H1 (cell line): ENCODE data around the gene HOXA6. TPM values are rescaled to one million over a fixed set of nuclear protein-coding genes. Genes with fewer than 3 reads are reported as not detected.

Experiments used
- HDAC6 ChIP-seq: IDR thresholded peaks from one replicate; pipeline ENCODE4 v1.7.1; 2012; ENCODE audit warnings: low read depth, mild to moderate bottlenecking, inconsistent platforms, low read length, moderate library complexity
- MAFK ChIP-seq: IDR thresholded peaks from 2 replicates; pipeline ENCODE4 v1.6.1; 2012; ENCODE audit warnings: low read depth, mild to moderate bottlenecking, improper control_type of control experiment, low read length
- SIN3A ChIP-seq, 2 experiments: IDR thresholded peaks in 1 of 2; conservative IDR thresholded peaks in 1 of 2; 2 replicates each; pipeline ENCODE4 v1.6.1; 2011 to 2012; ENCODE audit warnings: low read length in 2 of 2, improper control_type of control experiment in 1 of 2, low read depth in 1 of 2, mild to moderate bottlenecking in 1 of 2
- SP1 ChIP-seq: IDR thresholded peaks from 2 replicates; pipeline ENCODE4 v1.6.1; 2011; ENCODE audit warnings: low read depth, low read length
- TEAD4 ChIP-seq: IDR thresholded peaks from 2 replicates; pipeline ENCODE4 v1.6.1; 2012; ENCODE audit warnings: low read depth, low read length, inconsistent platforms, mixed read lengths
- polyA plus RNA-seq, 7 experiments: library from polyadenylated mRNA; depleted of rRNA in 3 of 7; stranded (reverse) in 5 of 7; unstranded in 2 of 7; fragments of >200 nt in 5 of 7; fragments of 200-250 nt in 2 of 7; gene quantifications; 1 replicate in 5 of 7; 2 replicates in 1 of 7; 4 replicates in 1 of 7; pipeline versions ENCODE4 v1.2.1 to v1.2.3, GENCODE V29; 2011 to 2013; ENCODE audit warnings: missing spikeins in 2 of 7, mixed read lengths in 2 of 7
- total RNA-seq: library from RNA; stranded (reverse); fragmentation: NEBNext Ultra II Directional; extraction: Animal tissue kit (Norgen Biotek cat#: 25700); gene quantifications from 2 replicates; pipeline ENCODE4 v1.2.1, GENCODE V29; 2021
- TF ChIP-seq, protein P1 (sequence below): fragments of 300-600 bp; sonication (generic); IDR thresholded peaks from 2 replicates; pipeline ENCODE4 v1.7.1; 2012; ENCODE audit warnings: low read length, moderate library complexity, mild to moderate bottlenecking, inconsistent platforms; ENCODE audit not compliant: insufficient replicate concordance
- TF ChIP-seq, protein P2 (sequence below), 3 experiments: IDR thresholded peaks; 1 replicate in 2 of 3; 2 replicates in 1 of 3; pipeline versions ENCODE4 v1.5.1 to v1.6.1; 2011; ENCODE audit warnings: low read length in 3 of 3, mild to moderate bottlenecking in 3 of 3, inconsistent platforms in 2 of 3, low read depth in 1 of 3, moderate library complexity in 1 of 3; ENCODE audit not compliant: insufficient read depth in 1 of 3; ENCODE audit errors: control extremely low read depth in 1 of 3

The HOXA6 gene
- total and polyA plus RNA-seq, 2 of the 8 experiments (the other 6 are each of a cell fraction or from before 2014, with no cell fraction given): not detected

DNA sequence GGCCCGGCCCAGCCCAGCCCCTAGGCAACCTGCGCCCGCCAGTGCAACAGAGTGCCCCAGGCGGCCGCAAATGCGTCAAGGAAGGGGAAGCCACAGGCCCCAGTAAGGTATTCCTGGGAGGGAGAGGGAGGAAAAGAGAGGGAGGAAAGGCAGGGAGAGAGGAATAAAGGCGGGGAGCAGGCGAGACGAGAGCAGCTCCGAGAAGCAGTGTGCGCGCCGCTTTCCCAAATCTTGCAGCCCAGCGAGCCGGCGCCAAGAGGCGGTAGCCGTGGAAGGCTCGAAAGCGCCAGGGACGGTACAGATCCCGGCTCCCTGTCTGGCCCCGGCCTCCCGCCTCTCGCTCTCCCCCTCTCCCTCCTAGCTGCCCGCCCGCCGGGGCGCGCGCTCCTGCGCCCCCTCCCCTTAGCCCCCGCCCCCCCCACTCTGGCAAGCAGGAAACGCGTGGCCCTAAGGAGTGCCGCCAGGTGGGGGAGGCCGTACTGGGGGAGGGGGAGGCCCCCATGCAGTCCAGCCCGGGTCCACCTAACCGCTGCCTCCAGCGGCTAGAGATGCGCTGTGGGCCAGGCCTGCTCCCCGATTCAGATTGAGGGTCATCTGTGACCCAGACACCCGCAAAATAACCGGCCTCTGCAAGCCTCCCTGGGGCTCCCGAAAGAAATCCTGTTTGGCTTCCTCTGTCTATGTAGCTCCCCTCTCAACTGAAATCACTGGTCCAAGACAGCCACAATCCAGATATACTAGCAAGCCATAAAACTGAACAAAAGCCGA is 22.3 kb upstream of the HOXA6 start (continued):
- TF ChIP-seq SIN3A (conservative IDR thresholded peaks at IDR 0.05 in 1 of 2, IDR thresholded peaks at IDR 0.05 in 1 of 2; ENCODE audit: low read depth in 1 of 2, low read length in 2 of 2) (no peak), SP1 (no peak), TEAD4 (no peak), MAFK (no peak), HDAC6 (no peak)
- TF ChIP-seq, protein P1, sequence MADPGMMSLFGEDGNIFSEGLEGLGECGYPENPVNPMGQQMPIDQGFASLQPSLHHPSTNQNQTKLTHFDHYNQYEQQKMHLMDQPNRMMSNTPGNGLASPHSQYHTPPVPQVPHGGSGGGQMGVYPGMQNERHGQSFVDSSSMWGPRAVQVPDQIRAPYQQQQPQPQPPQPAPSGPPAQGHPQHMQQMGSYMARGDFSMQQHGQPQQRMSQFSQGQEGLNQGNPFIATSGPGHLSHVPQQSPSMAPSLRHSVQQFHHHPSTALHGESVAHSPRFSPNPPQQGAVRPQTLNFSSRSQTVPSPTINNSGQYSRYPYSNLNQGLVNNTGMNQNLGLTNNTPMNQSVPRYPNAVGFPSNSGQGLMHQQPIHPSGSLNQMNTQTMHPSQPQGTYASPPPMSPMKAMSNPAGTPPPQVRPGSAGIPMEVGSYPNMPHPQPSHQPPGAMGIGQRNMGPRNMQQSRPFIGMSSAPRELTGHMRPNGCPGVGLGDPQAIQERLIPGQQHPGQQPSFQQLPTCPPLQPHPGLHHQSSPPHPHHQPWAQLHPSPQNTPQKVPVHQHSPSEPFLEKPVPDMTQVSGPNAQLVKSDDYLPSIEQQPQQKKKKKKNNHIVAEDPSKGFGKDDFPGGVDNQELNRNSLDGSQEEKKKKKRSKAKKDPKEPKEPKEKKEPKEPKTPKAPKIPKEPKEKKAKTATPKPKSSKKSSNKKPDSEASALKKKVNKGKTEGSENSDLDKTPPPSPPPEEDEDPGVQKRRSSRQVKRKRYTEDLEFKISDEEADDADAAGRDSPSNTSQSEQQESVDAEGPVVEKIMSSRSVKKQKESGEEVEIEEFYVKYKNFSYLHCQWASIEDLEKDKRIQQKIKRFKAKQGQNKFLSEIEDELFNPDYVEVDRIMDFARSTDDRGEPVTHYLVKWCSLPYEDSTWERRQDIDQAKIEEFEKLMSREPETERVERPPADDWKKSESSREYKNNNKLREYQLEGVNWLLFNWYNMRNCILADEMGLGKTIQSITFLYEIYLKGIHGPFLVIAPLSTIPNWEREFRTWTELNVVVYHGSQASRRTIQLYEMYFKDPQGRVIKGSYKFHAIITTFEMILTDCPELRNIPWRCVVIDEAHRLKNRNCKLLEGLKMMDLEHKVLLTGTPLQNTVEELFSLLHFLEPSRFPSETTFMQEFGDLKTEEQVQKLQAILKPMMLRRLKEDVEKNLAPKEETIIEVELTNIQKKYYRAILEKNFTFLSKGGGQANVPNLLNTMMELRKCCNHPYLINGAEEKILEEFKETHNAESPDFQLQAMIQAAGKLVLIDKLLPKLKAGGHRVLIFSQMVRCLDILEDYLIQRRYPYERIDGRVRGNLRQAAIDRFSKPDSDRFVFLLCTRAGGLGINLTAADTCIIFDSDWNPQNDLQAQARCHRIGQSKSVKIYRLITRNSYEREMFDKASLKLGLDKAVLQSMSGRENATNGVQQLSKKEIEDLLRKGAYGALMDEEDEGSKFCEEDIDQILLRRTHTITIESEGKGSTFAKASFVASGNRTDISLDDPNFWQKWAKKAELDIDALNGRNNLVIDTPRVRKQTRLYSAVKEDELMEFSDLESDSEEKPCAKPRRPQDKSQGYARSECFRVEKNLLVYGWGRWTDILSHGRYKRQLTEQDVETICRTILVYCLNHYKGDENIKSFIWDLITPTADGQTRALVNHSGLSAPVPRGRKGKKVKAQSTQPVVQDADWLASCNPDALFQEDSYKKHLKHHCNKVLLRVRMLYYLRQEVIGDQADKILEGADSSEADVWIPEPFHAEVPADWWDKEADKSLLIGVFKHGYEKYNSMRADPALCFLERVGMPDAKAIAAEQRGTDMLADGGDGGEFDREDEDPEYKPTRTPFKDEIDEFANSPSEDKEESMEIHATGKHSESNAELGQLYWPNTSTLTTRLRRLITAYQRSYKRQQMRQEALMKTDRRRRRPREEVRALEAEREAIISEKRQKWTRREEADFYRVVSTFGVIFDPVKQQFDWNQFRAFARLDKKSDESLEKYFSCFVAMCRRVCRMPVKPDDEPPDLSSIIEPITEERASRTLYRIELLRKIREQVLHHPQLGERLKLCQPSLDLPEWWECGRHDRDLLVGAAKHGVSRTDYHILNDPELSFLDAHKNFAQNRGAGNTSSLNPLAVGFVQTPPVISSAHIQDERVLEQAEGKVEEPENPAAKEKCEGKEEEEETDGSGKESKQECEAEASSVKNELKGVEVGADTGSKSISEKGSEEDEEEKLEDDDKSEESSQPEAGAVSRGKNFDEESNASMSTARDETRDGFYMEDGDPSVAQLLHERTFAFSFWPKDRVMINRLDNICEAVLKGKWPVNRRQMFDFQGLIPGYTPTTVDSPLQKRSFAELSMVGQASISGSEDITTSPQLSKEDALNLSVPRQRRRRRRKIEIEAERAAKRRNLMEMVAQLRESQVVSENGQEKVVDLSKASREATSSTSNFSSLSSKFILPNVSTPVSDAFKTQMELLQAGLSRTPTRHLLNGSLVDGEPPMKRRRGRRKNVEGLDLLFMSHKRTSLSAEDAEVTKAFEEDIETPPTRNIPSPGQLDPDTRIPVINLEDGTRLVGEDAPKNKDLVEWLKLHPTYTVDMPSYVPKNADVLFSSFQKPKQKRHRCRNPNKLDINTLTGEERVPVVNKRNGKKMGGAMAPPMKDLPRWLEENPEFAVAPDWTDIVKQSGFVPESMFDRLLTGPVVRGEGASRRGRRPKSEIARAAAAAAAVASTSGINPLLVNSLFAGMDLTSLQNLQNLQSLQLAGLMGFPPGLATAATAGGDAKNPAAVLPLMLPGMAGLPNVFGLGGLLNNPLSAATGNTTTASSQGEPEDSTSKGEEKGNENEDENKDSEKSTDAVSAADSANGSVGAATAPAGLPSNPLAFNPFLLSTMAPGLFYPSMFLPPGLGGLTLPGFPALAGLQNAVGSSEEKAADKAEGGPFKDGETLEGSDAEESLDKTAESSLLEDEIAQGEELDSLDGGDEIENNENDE: no peak
- TF ChIP-seq, protein P2, sequence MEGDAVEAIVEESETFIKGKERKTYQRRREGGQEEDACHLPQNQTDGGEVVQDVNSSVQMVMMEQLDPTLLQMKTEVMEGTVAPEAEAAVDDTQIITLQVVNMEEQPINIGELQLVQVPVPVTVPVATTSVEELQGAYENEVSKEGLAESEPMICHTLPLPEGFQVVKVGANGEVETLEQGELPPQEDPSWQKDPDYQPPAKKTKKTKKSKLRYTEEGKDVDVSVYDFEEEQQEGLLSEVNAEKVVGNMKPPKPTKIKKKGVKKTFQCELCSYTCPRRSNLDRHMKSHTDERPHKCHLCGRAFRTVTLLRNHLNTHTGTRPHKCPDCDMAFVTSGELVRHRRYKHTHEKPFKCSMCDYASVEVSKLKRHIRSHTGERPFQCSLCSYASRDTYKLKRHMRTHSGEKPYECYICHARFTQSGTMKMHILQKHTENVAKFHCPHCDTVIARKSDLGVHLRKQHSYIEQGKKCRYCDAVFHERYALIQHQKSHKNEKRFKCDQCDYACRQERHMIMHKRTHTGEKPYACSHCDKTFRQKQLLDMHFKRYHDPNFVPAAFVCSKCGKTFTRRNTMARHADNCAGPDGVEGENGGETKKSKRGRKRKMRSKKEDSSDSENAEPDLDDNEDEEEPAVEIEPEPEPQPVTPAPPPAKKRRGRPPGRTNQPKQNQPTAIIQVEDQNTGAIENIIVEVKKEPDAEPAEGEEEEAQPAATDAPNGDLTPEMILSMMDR (IDR thresholded peaks at IDR 0.05; ENCODE audit: control extremely low read depth in 1 of 3, insufficient read depth in 1 of 3, low read depth in 1 of 3, low read length in 3 of 3): no peak
